Mucosa of gallbladder (tissue), 1 donor: ENCODE results near the gene HTT. TPM values are rescaled to one million over a fixed set of nuclear protein-coding genes. Genes with fewer than 3 reads are reported as not detected.
A peak's percentile ranks its signal among the peaks of the same experiment; 100 is the strongest.

Experiments used
- DNase-seq: peaks from one replicate; pipeline ENCODE4 v3.0.0-alpha.2; 2020; ENCODE audit warnings: low spot score
- total RNA-seq: library from RNA; stranded (reverse); gene quantifications from one replicate; pipeline ENCODE4 v1.2.1, GENCODE V29; 2021
- donor health status: DM: no; HTN: no; CAD: no.

Gene HTT
- 51.6 TPM for total RNA-seq

DNA sequence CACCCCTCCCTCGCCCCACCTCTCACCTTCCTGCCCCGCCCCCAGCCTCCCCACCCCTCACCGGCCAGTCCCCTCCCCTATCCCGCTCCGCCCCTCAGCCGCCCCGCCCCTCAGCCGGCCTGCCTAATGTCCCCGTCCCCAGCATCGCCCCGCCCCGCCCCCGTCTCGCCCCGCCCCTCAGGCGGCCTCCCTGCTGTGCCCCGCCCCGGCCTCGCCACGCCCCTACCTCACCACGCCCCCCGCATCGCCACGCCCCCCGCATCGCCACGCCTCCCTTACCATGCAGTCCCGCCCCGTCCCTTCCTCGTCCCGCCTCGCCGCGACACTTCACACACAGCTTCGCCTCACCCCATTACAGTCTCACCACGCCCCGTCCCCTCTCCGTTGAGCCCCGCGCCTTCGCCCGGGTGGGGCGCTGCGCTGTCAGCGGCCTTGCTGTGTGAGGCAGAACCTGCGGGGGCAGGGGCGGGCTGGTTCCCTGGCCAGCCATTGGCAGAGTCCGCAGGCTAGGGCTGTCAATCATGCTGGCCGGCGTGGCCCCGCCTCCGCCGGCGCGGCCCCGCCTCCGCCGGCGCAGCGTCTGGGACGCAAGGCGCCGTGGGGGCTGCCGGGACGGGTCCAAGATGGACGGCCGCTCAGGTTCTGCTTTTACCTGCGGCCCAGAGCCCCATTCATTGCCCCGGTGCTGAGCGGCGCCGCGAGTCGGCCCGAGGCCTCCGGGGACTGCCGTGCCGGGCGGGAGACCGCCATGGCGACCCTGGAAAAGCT is at the start of gene HTT, which contains the start of gene HTT-AS:
Gene HTT (plus strand): TSS at position 604 of the 768 bp plus-strand sequence. CDS start 145 bp downstream, at position 749.
Gene HTT-AS (minus strand): TSS at position 461 of the 768 bp plus-strand sequence.
- peak; percentile 96 for DNase-seq

DNA sequence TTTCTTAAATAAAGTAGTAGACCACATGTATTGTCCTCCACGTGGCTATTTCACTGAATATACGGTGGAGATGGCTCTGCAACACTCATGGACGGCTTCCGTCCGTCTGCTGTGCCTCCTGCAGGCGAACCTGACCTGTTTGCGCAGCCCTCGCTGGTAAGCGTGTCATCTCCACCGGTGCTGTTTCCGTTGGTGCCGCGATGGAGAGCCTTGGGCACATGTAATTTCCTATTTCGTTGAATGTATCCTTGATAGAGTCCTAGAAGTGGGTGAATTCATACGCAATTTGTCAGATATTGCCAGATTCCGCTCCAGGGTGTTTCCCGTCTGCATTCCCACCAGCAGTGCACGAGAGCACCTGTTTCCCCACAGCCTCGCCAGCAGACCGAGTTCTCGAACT is 48.6 kb upstream of the HTT start:
- no peak for DNase-seq

DNA sequence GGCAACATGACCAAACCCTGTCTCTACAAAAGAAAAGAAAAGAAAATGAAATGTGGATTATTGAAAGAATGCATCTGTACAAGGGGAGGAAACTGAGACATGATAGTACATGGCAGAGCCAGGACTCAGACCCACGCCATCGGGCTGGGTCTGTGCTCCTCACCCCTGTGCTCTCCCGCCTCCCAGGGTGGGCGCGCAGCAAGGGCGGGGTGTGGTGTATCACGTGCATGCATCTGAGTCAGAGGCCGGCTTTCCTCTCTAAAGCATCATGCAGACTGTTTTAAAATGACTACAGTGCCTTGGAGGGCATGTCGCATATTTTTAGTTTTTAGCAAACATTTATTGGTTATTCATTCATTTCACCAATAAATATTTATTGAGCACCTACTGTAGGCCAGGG is 47.9 kb upstream of the HTT start:
- no peak for DNase-seq

DNA sequence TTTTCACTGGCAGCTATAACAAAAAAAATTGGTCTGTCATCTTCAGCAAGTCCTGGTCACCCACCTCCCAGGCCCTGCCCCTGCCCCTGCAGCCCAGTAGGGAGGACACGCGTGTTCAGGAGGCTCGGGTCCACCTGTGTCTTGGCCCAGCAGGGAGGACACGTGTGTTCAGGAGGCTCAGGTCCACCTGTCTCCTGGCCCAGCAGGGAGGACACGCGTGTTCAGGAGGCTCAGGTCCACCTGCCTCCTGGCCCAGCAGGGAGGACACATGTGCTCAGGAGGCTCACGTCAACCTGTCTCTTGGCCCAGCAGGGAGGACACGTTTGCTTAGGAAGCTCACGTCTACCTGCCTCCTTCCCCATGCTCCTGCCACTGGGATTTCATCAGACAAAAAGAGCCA is 45.0 kb upstream of the HTT start:
- no peak for DNase-seq

DNA sequence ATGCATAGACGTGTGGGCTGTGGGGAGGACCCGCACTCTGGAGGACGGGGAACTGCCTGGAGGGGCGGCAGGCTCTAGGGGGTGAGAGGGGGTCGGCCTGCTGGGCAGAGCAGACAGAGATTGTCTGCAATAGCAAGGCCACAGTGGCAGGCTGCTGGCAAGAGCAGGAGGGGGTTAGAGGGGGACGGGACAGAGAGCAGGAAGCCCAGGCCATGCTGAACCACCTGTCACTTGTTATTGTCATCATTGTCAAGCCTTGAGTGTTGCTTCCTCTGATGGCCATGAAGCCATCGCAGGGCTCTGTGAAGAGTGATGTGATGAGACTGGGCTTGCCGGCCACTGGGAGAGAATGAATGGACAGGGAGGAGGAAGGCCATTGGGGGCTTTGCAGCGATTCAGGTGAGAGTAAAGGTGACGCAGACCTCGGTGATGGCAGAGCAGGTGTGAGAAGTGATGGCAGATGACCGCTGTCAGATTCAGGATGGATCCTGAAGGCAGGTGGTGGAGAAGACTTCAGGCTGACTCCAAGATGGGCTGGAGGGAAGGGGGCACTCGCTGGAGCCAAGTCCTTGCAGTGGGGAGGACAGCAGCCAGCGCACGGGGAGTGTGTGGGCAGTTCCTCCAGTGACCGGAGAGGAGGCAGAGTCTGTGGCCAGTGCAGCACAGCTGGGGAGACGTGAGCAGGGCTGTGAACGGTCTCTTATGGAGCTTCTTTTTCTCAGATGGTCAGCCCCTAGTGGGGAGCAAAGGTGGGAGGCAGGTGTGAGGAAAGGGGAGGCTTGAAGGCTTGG is 43.7 kb upstream of the HTT start:
- no peak for DNase-seq

DNA sequence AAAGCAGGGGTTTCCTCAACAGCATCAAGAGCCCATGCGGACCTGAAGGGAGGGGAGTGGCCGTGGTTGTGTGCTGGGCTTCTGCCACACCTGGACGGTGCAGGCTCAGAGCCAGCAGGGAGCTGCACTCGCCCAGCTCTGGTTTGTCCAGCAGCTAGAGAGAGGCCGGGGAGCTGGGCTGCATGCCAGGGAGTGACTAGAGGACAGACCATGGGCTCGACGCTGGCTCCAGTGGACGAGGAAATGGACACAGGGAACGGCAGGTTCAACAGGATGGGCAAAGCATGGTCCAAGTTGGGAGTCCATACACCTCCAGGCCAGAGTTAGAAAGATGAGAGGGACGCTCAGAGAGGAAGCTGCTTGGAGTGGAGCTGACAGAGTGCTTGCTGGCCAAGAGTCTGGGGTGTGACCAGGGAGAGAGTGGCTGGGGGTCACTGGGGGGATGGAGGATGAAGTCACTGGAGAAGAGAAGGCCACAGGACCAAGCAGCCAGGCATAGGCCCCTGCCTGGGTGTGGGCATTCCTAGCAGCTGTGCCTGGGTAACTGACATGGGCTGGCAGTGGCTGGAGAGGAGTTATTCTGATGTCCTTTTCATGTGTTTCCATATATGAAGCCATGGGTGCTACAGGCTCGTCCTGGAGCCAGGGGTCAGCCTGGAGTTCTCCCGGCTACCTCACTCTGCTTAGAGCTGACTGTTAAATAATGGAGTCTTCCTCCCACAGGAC is 43.0 kb upstream of the HTT start:
- peak; percentile 88 for DNase-seq

DNA sequence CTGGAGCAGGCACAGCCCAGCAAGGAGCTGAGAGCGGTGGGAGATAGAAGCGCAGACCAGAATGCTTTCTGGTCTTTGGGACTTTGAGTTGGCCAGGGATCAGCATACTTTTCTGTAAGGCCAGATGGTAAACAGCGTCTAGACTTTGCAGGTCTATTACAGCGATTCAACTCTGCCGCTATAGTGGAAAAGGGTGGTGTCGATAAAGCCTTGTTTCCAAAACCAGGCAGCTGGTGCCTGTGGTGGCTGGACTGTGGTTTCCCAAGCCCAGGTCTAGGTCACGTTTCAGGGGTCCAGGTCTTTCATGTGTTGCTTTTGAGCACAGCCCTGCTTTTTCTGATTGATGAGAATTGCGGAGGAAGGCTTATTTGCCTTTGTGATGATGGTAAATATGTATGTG is 40.2 kb upstream of the HTT start:
- DNase-seq: no peak

DNA sequence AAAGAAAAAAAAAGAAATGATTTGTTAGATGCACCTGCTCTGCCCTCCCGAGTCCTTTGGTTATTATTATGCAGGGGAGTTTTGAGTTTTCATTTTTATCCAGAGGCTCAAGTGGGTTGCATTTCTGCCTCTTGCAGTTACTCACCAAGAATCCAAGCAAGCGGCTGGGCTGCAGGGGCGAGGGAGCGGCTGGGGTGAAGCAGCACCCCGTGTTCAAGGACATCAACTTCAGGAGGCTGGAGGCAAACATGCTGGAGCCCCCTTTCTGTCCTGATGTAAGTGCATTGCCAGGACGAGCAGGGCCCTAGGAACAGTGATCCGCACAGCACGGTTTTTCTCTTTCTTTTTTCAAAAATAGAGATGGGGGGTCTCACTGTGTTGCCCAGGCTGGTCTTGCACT is 39.2 kb upstream of the HTT start:
- DNase-seq: no peak

DNA sequence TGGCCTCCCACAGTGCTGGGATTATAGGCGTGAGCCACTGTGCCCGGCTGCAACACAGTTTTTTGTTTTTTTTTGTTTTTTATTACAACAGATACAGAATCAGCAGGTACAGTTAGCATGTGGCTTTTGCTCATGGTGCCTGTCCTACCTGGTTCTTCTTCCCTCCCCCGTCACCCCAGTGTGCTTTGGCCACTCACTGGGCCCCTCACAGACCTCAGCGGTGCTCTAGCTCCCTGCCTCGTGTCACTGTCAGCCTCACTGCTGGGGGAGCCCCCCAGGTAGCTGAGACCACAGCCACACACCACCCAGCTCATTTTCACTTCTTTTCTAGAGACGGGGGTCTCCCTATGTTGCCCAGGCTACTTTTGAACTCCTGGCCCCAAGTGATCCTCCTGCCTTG is 38.8 kb upstream of the HTT start:
- DNase-seq: no peak

DNA sequence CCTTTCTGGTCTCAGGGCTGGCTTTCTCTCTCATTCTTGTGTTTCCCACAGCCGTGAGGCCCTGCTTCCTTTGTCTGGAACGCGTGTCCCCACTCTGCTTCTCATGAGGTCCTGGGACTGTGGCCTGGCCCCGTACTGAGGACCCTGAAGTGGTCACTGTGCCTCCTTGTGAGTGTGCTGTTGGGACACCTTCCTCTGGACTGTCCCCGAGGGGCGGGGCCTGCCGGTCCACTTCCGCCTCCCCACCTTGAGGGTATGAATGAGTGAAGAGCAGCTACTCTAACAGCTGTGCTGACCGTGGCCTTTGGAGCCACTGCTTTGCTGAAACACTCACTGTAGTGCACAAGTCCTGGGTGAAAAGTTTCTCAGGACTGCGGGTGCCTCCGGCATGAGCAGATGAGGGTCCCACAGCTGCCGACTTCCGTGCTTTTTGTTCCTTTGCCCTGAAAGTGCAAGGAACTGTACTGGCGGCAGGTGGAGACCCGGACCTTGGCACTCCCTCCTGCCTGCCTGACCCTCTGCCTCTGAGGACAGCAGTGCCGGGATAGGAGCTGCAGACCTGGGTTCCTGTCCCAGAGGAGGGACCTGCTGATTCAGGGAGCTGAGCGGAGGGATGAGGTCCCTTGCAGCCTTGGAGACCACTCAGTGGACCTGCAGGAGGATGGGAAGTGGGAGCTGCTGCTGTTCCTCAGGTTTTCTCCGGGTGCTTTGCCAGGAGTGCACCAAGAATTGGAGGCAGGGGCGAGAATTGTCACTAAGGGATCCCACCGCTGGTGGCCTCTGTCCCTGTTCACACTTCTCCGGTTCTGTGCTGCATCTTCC is 38.1 kb upstream of the HTT start:
- no peak for DNase-seq

DNA sequence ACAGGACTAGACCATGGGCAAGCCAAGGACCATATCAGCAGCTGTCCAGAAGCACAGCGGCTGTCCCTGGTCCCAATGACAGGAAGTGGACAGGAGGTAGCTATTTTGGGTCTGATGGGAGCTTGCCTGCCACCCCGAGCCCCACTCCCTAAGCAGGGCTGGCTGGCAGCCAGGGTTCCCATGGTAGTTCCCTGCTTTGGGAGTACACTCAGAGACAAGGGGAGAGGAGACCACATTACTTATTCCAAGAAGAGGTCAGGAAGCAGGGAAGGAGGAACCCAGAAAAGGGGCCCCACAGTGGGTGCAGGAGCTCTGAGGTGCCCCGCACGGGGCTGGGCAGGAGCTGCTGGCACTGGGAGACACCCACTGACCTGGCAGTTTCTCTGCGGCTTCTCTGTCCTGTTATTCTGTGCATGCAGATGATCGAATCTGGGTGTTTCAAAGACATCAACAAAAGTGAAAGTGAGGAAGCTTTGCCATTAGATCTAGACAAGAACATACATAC is 36.5 kb upstream of the HTT start:
- no peak for DNase-seq

DNA sequence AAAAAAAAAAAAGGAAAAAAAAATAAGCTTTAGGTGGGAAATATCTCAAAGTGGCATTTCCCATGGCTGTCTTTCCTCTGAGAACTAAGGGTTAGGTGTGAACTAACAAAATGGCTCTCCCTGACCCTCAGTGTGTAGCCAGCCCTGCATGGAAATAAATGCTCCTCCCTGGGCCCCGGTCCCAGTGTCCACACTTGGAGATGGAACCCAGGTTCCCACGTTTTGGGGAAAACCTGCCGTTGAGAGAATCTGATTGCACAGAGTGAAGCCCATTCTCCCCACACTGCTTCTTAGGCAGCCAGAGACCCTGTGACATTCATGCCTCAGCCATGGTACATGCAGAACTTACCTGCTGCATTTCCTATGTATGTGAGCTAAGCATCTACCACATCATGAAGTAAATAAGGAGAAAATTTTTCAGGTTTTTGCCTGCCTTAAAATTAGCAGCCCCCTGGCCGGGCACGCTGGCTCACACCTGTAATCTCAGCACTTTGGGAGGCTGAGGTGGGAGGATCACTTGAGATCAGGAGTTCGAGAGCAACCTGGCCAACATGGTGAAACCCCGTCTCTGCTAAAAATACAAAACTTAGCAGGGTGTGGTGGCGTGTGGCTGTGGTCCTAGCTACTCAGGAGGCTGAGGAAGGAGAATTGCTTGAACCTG is 34.6 kb upstream of the HTT start:
- no peak for DNase-seq

DNA sequence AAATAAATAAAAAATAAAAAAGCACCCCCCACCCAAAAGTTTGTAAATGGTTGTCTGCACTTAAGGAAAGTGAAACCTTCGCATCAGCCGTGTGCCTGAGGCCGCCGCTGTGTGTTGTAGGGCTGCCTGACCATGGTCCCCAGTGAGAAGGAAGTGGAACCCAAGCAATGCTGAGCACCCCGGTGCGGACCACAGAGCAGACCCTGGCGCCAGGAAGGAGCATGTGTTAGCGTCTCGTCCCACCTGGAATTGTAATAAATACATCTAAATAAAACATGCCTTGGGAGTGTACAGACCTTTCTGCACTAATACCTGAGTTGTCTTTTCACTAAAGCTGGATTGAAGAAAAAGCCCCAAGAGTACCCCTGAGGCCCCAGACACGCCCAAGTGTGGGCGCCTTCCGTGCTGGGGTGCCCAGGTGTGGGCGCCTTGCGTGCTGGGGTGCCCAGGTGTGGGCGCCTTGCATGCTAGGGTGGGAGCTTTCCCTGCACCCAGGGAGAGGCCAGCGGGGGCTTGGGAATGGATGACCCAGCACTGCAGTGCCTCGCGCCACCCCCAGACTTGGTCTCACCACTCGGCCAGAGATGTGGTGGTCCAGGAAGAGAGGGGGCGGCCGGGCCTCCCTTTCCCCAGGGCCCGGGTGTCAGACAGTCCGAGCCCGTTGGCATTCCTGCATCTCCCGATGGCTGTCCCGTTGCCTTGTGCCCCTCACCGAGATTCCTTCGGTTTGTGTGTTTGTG is 33.9 kb upstream of the HTT start:
- no peak for DNase-seq

DNA sequence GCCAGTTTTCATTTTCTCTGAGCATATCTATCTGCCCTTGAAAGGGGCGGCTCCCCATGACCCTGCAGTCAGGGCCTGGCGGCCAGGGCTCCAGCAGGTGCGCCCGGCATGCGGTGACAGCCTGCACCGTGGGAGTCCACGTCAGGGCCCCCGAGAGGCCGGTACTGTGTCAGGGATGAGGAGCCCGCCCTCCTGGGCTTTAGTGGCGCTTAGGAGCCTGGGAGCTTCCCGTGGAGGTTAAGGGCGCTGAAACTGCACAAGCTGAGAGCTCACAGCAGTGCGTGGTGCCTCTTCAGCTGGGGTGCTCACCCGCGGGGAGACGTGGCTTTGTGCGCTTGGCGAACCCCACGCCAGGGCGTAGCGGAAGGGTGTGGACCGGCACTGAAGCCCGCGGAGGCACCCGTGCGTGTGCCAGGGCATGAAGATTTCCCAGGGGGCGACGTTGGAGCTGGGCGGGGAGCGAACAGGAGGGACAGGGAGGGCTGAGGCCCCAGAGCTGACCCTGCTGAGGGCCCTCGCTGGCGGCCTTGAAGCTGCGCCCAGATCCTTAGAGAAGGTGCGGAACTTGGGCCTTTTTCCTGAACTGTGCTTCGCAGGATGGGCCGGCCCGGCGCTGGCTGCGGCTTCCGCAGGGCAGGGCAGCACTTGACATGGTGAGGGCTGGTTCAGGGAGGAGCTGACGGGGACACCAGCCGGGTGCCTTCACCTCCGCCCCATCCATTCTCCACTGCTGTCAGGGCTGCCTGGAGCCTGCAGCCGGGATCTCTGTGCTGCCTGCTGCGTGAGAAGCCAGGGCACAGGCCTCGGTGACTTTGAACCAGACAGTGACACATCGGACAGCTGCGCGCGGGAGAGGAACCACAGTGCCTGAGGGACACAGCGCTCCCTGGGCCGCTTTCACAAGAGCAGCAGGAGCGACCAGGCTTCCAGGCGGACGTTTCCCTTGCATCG is 33.0 kb upstream of the HTT start:
- DNase-seq: peak; percentile 38

DNA sequence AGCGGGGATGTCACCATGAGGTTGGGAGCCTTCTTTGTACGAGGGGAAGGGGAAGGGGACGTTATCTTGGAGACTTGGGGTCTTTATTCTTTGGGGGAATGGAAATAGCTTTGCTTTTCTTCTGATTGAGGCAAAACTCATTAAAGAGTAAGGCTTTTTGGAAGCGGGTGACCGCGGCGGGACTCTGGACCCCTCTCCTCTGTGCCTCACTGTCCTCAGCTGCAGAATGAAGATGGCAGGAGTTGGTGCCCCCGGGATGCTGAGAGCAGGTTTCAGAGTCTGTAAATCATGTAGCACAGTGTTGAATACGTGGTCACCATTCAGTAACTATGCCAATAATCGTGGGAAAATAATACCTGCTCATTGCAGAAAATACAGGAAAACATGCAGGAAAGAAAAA is 32.3 kb upstream of the HTT start:
- no peak for DNase-seq

DNA sequence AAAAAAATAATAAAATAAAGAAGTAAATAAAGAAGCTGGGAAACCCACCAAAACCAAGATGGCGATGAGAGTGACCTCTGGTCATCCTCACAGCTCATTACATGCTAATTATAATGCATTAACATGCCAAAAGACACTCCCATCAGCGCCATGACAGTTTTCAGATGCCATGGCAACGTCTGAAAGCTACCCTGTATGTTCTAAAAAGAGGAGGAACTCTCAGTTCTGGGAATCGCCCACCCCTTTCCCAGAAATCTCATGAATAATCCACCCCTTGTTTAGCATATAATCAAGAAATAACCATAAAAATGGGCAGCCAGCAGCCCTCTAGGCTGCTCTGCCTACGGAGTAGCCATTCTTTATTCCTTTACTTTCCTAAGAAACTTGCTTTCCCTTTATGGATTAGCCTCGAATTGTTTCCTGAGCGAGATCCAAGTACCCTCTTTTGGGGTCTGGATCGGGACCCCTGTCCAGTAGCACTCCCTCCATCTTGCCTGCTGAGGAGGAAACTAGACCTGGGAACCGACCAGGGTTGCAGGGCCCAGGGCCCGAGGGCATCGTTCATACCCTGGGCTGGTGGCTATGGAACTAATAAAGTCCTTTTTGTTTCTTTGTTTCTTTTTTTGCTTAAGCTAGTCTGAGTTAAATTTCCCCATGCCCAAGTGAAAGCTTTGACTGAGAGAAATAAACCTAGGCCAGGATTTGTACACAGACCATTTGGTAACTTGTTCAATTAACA is 31.0 kb upstream of the HTT start:
- DNase-seq: no peak

DNA sequence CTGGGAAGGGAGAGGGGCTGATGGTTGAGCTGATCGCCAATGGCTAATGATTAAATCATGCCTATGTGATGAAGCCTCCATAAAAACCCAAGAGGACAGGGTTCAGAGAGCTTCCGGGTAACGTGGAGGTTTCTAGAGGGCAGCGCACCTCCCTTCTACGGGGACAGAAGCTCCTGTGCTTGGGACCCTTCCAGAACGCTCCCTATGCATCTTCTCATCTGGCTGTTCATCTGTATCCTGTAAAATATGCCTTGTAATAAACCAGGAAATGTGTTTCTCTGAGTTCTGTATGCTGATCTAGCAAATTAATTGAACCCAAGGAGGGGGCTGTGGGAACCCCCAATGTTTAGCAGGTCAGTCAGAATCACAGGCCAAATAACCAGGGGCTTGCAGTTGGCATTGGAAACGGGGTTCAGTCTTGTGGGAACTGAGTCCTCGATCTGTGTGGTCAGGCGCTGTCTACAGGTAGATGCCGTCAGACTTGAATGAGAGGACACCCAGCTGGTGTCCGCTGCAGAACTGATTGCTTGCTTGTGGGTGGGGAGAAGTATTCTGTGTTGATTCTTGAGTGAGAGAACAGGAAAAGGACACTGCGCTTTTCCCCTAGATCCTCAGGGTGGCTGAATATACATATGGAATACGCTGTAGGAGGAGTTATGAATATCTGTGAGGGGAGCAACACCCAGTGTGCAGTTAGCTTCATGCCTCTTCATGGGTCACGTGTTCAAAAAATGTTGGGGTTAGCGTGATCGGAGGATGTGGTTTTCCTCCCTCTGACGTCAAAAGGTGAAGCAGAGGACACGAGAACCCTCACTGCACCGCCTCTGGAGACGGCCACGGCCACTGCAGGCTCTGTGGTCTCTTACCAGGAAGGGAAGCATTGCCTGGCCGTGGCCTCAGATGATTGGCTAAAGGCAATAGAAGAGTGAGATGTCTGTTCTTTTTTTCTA is 29.3 kb upstream of the HTT start:
- peak; percentile 48 for DNase-seq
